HL-60/S4 treated with phorbol 12-myristate 13-acetate at 8.2 ng/mL for 4 days and 3 days (cell line): ENCODE measurements around the gene EMID1.

ENCODE experiments used
- in situ Hi-C: fragments of 300-500 bp; cut with MboI; formaldehyde crosslinking; loops from 2 replicates; pipeline ENCODE4 v1.15.0; 2022; ENCODE audit warnings: low sequenced_read_pairs

EMID1 gene

GRCh38 chr22:29277927-29278326 lies 72.2 kb downstream of the EMID1 start:
- in situ Hi-C loops, result no loop called here

DNA sequence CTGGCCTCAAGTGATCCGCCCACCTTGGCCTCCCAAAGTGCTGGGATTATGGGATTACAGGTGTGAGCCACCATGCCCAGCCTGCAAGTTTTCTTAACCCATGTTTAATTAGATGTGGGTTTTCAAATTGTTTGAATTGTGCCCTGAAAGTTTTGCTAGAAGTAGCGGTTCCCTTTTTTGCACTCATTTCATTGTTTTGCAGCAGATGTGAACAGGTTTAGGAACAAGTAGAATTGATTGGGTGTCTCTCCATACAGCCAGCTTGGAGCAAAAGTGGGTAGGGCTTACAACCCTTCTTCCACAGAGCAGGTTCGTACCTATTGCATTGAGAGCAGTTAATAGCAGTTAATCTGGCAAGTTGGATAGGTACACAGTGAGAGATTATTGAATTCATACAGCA lies 78.5 kb downstream of the EMID1 start:
- in situ Hi-C loops, result no loop called here

DNA sequence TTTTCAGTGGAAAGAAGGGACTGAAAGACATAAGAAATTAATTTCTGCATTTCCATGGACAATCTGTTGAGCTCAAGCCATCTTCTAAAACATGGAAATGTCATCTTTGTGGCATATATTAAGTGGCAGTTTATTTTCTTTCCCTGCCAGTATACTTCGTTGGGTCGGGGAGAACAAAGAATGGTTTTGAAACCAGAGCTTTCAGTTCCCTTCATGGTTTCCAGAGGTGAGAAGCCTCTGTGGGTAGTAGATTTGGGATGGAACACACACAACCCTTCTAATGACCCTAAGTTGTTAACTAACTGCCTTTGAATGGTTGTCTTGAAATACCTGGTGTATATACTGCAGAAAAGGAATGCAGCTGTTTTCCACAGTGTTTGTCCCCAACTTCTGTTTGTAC lies 83.1 kb downstream of the EMID1 start:
- in situ Hi-C loops, result no loop called here

- in situ Hi-C loops, result no loop called here
These were observed 84.4 kb downstream of the EMID1 start for GRCh38 chr22:29290061-29290460.

GRCh38 chr22:29291215-29291614 lies 85.5 kb downstream of the EMID1 start:
- in situ Hi-C loops, result no loop called here

DNA sequence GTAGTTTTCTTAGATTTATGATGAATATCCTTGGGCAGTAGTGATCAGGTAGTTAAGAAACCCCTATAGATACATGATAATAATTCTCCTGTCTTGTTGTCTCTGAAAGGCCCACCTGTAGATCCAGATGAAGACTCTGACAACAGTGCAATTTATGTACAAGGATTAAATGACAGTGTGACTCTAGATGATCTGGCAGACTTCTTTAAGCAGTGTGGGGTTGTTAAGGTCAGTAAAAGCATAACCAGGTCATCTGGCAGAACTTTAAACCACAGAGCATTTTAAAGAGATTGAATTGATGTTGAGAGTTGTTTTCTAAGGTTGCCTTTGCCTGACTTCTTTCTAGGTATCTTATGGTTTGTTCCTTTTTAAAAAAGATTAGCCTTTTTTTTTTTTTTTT lies 86.7 kb downstream of the EMID1 start:
- in situ Hi-C loops, result no loop called here

GRCh38 chr22:29298641-29299040 lies 92.9 kb downstream of the EMID1 start:
- in situ Hi-C loops, result no loop called here

DNA sequence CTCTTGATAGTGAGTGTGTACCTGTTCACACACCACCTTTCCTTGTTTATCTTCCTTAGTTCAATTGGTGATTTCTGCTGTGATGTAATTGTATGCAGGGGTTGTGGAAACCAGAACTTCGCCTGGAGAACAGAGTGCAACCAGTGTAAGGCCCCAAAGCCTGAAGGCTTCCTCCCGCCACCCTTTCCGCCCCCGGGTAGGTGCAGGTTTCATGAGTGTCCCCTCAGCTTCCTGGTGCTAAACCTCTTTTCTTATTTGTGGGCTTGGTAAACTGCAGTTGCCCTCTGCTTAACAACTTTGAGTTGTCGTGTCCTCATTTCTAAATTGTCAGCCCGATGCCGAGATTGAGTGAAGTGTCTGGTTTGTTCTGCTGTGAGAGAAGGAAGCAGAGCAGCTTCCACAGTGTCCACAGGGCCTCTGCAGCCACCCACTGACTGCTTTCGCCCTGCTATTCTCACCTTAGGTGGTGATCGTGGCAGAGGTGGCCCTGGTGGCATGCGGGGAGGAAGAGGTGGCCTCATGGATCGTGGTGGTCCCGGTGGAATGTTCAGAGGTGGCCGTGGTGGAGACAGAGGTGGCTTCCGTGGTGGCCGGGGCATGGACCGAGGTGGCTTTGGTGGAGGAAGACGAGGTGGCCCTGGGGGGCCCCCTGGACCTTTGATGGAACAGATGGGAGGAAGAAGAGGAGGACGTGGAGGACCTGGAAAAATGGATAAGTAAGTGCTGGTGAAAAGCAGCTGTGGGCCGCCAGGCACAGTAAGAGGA lies 93.6 kb downstream of the EMID1 start:
- in situ Hi-C loops, result no loop called here

- in situ Hi-C loops, result no loop called here
These were observed 94.7 kb downstream of the EMID1 start for GRCh38 chr22:29300467-29300806.

GRCh38 chr22:29300807-29301601 lies 95.3 kb downstream of the EMID1 start:
- in situ Hi-C loops, result no loop called here

DNA sequence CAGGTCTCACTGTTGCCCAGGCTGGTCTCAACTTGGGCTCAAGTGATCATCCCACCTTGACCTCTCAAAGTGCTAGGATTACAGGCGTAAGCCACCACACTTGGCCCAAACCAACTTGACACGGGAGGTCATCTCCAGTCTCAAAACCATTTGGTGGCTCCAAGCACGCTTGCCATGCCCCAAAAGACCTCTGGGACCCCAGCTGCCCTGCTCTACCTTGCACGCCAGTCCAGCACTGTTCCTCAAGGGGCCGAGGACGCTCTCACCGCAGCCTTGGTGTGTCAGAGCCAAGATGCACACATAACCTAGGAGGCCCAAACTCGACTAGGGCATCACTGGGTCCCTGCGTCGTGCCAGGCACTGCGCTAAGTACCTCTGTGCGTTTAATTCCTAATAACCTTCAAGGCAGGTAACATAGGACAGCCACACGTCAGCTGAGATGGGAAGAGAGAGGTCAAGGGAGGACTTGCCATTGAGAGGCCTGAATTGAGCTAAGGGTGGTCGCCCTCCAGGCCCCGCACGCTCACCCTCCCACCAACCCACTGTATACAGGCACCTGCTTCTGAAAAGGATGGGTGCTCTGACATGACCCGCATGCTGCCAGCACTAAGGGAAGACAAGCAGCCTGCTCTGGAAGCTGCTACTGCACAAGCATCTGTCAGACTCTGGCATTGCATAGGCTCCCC lies 96.2 kb downstream of the EMID1 start:
- in situ Hi-C loops, result no loop called here

- in situ Hi-C loops, result no loop called here
These were observed 96.6 kb downstream of the EMID1 start for GRCh38 chr22:29302402-29302680.

GRCh38 chr22:29302681-29303465 lies 97.2 kb downstream of the EMID1 start:
- in situ Hi-C loops, result no loop called here

DNA sequence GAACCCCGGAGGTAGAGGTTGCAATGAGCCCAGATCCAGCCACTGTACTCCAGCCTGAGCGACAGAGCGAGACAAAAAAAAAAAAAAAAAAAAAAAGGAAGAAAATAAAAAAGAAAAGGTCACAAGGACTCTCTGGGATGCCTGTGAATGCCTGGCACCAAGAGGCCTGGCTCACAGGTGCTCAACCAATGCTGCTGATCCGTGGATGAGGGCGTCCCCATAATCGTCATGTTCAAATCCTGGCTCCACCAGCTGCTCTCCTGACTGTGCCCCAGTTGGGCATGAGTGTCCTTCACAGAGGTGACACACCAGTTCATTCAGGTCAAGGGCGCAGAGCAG lies 100.1 kb downstream of the EMID1 start:
- in situ Hi-C loops, result no loop called here

DNA sequence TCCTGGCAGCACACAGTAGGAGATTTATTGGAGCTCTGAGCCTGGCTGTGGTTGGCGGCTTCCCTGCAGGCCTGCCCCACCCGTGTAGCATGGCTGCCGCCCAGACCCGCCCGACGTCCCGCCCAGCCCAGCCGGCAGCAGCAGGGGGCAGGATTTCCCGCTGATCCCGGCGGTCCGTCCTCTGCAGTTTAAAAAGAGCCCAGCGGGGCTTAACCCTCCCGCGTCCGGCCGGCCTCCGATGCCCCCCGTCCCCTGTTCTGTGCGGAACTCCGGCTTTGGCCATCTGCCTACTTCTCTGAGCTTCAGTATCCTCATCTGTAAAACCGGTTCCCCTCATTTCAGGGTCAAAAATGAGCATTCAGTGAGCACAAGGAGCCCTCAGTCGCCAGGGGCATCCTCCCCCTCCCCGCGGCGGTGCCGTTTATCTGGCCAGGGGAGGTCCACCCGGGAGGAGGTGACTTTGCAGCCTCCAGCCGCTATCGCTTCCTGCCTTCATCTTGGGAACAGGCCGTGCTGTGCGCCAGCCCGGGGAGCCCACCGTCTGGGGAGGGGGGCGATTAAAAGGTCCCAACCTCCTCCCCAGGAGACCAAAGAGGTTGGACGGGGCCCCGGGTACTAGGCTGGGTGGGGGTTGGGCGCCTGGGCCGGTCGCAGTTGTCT lies 100.6 kb downstream of the EMID1 start, which contains the start of gene GAS2L1:
Gene GAS2L1 (plus strand): TSS at position 476 of the 660 bp plus-strand sequence. CDS start 1,456 bp downstream, outside the sequence.
- in situ Hi-C loops, result no loop called here

DNA sequence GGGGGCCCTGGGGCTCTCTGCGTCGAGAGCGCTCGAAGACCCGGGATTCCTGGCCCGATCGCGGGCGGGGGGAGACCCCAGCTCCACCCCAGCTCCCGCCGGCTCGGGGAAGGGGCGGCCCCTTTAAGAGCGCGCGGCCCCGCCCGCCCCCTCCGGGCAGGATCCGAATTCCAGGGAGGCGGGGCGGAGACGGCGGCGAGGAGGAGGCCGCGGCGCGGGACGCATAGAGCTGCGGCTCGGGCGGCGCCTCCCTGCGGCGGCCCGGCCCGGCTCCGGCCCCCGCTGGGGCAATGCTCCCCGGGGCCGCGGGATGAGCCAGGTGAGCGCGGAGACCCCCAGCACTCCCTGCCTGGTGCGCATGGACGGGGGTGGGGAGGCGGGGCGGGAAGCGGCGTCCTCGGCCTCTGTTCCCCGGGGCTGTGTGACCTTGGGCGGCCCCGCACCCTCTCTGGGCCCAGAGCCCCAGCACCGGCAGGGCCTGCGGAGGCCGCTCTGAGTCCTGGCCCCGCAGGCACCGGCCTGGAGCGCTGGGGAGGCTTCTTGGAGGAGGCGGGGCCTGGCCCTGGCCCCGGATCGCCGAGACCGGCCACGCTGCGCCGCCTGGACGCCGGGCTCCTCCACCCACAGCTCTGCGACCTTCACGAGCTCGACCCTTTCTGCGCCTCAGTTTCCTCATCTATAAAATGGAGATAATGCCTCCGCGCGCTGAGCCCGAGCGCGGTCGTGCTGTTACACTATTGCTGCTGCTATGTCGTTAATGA lies 101.3 kb downstream of the EMID1 start:
- in situ Hi-C loops, result no loop called here

GRCh38 chr22:29307596-29308147 lies 102.0 kb downstream of the EMID1 start:
- in situ Hi-C loops, result no loop called here

- in situ Hi-C loops, result no loop called here
These were observed 102.6 kb downstream of the EMID1 start for GRCh38 chr22:29308148-29308790.

DNA sequence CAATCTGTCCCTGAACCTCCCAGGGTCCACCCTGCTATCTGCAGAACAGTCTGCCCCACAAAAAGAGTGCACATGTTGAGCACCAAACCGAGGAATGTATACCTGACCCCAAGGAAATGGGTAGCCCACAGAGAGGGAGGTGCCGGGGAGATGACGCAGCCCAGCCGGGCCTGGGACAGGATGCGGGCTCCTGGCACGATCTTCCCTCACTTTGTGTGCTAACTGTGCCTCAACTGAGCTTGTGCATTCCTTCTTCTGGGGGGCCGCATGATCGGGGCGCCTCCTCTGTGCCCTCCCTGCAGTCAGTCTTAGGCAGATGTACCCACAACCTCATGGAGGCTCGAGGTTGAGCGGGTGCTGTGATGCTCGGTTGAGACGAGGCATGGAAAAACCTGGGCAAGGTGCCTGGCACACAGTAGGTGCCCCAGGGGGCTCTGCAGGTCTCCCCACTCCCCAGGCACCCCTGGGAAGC lies 103.1 kb downstream of the EMID1 start:
- in situ Hi-C loops, result no loop called here
